ENCODE results near the gene ACADVL.

DNA sequence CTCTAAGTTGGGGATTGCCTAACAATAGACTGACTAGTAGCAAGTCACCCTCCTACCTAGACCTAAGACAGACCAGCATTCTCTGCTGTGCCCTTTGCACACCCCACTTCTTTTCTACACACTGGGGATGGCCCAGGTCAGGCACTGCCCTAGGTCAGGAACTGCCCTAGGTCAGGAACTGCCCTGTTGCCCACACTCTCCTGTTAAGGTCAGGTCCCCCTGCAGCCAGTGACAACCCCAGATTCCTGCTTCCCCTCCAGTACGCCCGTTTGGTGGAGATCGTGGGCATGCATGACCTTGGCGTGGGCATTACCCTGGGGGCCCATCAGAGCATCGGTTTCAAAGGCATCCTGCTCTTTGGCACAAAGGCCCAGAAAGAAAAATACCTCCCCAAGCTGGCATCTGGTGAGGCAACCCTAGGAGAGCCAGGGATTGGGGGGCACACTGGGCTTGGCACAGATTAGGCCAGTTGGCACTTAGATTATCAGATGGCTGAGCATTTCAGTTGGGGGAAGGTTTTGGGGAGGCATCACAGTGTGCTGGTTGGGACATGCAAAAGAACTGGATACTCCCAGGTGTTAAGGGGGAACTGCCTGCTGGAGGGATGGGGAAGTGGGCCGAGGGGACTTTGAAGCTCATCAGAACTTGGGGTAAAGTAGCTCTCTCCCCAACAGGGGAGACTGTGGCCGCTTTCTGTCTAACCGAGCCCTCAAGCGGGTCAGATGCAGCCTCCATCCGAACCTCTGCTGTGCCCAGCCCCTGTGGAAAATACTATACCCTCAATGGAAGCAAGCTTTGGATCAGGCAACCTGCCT, 1.7 kb downstream of the ACADVL start:
- TF ChIP-seq, protein P1, sequence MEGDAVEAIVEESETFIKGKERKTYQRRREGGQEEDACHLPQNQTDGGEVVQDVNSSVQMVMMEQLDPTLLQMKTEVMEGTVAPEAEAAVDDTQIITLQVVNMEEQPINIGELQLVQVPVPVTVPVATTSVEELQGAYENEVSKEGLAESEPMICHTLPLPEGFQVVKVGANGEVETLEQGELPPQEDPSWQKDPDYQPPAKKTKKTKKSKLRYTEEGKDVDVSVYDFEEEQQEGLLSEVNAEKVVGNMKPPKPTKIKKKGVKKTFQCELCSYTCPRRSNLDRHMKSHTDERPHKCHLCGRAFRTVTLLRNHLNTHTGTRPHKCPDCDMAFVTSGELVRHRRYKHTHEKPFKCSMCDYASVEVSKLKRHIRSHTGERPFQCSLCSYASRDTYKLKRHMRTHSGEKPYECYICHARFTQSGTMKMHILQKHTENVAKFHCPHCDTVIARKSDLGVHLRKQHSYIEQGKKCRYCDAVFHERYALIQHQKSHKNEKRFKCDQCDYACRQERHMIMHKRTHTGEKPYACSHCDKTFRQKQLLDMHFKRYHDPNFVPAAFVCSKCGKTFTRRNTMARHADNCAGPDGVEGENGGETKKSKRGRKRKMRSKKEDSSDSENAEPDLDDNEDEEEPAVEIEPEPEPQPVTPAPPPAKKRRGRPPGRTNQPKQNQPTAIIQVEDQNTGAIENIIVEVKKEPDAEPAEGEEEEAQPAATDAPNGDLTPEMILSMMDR (conservative IDR thresholded peaks at IDR 0.05; ENCODE audit: low read depth, low read length) = no peak
- TF ChIP-seq EZH2 (IDR thresholded peaks at IDR 0.05; ENCODE audit: low read length, unreplicated experiment) = no peak
- TF ChIP-seq EZH2phosphoT487 (IDR thresholded peaks at IDR 0.05; ENCODE audit: borderline replicate concordance, low read length) = no peak

All from PC-3 (cell line).